A673 (cell line): ENCODE measurements around the gene XBP1.

Source experiments
- EZH2 ChIP-seq: fragments of 200-600 bp; sonication (generic); IDR thresholded peaks from 2 replicates; pipeline ENCODE4 v1.6.1; 2017; ENCODE audit warnings: borderline replicate concordance, low read depth, mild to moderate bottlenecking, mixed read lengths, antibody characterized with exemption, low read length; ENCODE audit not compliant: poor library complexity, severe bottlenecking
- TF ChIP-seq, protein P1 (sequence below): fragments of 300-800, 200-600 bp; sonication (generic); conservative IDR thresholded peaks from 2 replicates; pipeline ENCODE4 v1.5.1; 2017; ENCODE audit warnings: low read depth, mild to moderate bottlenecking, antibody characterized with exemption, low read length, moderate library complexity, mixed read lengths

DNA sequence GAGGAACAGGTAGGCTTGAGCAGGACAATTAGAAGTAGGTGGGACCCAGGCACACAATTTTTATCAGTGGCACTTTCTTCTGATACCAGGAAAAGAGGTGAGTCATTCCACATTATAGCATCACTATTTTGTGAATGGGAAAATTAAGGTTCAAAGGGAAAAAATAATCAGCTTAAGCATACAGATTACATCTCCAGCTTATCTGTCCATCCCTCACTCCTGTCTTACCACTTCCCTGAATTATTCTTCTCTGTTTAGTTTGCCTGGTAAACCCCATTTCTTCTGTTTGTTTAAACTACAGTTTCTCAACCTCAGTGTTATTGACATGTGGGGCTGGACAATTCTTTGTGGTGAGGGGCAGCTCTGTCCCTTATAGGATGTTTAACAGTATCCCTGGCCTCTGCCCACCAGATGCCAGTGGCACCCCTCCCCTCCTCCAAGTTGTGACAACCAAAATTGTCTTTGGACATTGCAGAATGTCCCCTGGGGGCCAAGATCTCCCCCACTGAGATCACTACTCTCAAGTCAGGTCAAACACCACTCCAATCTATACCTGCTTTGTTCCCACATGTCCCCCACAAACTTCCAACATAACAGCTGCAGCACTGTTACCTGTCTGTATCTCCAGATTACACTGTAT lies 8.5 kb upstream of the XBP1 start:
- TF ChIP-seq, protein P1, sequence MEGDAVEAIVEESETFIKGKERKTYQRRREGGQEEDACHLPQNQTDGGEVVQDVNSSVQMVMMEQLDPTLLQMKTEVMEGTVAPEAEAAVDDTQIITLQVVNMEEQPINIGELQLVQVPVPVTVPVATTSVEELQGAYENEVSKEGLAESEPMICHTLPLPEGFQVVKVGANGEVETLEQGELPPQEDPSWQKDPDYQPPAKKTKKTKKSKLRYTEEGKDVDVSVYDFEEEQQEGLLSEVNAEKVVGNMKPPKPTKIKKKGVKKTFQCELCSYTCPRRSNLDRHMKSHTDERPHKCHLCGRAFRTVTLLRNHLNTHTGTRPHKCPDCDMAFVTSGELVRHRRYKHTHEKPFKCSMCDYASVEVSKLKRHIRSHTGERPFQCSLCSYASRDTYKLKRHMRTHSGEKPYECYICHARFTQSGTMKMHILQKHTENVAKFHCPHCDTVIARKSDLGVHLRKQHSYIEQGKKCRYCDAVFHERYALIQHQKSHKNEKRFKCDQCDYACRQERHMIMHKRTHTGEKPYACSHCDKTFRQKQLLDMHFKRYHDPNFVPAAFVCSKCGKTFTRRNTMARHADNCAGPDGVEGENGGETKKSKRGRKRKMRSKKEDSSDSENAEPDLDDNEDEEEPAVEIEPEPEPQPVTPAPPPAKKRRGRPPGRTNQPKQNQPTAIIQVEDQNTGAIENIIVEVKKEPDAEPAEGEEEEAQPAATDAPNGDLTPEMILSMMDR = no peak
- no peak for TF ChIP-seq EZH2
